Right renal pelvis (tissue), 4 donors: ENCODE data around the gene TMEM220. TPM values are rescaled to one million over a fixed set of nuclear protein-coding genes. Genes with fewer than 3 reads are reported as not detected.
"Not testable (repeated sequence)": the region's sequence is repeated elsewhere in the genome, so short reads cannot be mapped to it uniquely, and the experiment has no call there.

Source experiments
- DNase-seq, 4 donors: peaks; one replicate each; pipeline ENCODE4 v3.0.0-alpha.2; 2013; ENCODE audit warnings: low read depth in 4 of 4, low spot score in 3 of 4, missing footprints in 1 of 4
- polyA plus RNA-seq, 4 donors: library from polyadenylated mRNA; unstranded; fragments of 120-200 nt; gene quantifications; one replicate each; pipeline ENCODE4 v1.2.1, GENCODE V29; 2013; ENCODE audit not compliant: insufficient read length in 4 of 4

Gene TMEM220
- polyA plus RNA-seq, 4 donors: 9.1 to 10.4 (median 10.2) TPM

DNA sequence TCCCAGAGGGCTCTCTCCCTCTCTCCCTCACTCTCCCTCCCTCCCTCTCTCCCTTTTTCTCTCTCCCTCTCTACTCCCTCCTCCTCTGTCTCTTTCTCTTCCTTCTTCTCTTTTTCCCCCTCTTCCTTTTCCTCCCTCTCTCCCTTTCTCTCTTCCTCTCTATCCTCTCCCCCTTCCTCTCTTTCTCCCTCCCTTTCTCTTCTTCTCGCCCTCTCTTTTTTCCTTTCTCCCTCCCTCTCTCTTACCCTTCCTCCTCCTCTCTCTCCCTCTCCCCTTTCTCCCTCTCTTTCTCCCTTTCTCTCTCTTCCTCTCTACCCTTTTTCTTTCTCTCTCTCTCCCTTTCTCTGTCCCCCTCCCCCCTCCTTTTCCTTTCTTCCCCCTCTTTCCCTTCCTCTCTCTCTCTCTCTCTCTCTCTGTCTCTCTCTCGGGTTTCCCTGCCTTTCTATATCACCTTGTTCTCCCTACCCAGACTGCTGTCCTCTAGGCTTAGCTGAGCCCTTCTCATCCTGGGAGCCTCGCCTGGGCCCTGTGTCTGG, 25.8 kb upstream of the TMEM220 start:
- DNase-seq: no peak

DNA sequence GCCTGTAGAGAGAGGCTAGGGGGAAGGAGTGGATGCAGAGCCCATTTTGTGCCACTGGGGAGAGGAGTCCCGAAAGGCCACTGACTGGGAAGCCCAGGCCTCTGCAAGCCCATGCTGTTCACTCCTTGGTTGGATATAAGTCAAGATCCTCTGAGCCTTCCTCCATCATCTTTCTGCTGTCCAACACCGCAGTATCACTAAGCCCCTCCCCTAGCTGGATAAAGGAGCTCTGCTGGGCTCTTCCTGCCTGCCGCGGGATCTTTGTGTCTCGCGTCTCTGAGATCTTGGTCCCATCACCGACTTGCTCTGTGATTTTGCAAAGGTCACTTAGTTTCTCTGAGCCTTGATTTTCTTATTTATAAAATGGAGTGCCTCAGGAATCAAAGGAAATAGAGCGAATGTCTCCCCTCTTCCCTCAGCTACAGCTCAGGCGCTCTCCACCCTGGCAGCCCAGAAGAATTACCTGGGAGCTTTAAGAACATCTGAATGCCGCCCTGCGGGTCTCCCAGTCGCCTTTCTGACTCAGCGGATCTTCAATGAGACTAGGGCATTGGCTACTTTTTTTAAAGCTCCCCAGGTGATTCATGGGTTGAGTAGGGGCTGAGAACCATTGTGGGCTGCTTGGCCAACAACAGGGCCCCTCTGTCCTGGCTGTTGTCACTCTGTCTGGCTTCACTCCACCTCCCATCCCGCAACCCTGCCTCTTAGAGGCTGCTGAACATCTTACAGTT, 25.2 kb upstream of the TMEM220 start:
- no peak for DNase-seq

DNA sequence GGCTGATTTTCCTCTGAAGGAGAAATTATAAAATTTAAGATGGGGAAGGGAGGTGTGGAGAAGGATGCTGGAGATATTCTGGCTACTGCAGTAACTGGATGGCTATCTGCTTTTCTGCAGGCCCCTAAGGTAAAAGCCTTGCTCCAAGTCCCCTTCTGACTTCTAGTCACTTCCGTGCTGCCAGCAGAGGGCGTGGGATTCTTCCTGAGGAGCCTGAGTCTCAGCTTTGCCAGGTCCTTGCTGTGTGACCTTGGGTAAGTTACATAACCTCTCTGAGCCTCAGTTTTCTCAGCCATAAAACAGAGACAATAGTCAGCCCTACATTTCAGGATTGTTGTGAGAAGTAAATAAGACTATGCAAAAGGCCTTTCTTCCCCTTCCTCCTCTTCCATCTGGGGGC, 24.3 kb upstream of the TMEM220 start:
- no peak for DNase-seq

DNA sequence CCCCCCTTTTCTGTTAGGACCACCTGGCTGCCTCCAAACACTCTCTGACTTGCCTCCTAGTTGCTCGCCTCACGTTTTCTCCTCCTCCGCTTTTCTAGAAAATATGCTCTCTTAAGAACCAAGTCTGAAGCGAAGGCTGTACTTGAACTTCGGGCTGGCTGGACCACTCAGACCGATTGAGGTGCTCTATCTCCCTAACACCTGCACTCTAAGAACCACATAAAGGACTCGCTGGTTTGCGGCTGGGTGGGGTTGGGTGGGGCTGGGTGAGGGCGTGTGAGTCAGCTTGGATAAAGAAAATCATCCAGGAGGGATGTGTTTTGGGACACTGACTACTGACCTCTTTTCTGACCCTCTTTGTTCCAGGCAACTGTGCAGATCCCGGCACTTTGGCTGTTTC, 22.9 kb upstream of the TMEM220 start:
- no peak for DNase-seq

DNA sequence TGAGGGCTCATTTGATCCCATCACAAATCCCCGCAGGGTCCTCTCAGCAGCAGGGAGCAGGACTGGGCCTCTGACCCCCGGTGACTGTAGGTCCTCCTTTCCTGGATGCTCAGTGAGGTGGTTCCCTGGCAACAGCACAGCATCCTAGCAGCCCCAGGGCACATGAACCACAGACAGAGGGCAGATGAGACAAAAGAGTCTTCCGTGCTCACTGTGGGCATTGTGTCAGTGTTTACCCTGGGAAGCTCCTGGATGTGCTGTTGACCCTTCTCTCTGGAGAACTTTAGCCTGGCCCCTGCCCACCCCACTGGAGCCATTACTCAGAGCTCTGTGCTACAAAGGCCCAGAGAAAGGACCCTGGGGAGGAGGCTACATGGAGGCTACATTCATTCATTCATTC, 21.7 kb upstream of the TMEM220 start:
- DNase-seq: no peak

DNA sequence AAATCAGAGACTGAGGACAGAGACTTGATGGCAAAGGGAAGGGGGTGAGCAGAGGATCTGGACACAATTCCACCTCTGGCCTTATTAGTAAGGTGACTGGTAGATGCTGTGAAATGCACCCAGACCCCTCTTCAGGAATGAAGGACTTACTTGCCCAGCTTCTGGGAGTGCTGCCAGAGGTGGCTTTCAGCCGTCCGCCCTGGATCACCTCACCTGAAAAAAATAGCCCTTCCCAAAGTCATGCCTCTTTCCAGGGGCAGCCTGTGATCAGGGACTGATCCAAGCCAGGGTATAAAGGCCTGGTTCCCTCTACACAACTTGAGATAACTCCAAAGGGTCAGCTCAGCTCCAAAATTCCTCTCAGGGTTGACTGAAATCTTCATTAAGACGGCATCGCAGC, 20.4 kb upstream of the TMEM220 start:
- no peak for DNase-seq

DNA sequence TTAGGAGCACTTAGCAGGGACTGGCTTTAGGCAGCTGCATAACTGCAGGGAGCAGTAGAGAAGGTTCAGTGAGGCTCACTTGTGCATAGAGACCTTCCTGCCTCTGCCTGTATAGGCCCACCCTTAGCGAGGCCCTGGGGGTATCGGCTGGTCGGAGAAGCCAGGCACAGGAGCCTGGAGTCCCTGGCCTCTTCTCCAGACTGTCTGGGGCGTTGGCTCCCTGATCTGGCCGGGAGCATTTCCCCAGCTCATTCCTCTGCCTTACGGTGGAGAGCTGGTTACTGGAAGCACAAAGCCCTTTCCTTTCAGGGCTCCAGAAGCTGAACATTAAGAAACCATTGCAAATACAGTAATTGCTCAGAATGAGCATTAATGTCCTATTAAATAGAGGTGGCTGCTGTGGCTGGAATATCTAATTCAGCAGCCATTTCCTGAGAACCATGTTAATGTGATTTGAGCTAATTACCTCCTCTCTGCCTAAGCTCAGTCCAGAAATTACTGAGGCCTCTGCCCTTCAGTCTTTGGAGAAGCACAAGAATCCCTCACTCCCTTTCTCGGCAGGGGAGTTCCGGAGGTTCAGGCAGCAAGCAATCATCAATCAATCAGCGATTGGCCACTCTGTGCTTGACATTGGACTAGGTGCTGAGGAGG, 18.8 kb upstream of the TMEM220 start:
- no peak for DNase-seq

DNA sequence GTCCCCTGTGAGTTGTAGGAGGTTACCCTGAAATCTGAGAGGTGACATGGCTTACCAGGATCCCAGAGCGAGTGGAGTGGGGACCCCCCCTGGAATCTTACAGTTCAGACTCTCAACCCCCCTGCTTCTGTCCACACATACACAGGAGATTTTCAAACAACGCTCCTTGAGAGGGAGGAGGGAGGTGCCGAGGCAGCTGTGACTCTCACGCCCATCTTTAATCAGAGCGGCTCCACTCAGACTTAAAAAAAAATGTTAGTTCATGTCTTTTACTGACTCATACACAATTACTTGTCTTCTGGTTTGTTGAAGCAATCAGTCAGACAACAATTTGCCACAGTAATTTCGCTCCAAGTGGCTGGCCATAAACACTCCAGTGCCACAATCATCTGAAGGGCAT, 15.4 kb upstream of the TMEM220 start:
- no peak for DNase-seq

DNA sequence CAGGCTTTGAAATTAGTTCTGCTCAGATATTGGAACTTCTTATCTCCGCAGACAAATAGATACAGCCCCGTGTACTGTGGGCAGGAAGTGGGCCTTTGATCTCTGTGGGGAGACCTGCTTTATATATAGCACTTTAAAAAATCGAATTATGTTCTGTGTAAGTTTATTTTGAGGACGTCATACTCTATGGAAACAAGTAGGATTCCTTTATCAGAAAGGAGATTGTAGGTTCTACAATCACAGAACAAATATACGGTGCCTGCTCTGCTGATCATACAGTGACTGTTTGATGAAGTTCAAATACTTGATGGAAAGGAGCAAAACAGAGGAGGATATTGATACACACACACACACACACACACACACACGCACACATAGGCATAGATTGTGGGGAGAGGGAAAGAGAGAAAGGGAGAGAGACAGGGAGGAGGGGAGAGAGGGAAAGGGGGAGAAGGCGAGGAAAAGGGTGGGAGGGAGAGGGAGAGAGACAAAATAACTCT, 14.7 kb upstream of the TMEM220 start:
- DNase-seq: no peak

DNA sequence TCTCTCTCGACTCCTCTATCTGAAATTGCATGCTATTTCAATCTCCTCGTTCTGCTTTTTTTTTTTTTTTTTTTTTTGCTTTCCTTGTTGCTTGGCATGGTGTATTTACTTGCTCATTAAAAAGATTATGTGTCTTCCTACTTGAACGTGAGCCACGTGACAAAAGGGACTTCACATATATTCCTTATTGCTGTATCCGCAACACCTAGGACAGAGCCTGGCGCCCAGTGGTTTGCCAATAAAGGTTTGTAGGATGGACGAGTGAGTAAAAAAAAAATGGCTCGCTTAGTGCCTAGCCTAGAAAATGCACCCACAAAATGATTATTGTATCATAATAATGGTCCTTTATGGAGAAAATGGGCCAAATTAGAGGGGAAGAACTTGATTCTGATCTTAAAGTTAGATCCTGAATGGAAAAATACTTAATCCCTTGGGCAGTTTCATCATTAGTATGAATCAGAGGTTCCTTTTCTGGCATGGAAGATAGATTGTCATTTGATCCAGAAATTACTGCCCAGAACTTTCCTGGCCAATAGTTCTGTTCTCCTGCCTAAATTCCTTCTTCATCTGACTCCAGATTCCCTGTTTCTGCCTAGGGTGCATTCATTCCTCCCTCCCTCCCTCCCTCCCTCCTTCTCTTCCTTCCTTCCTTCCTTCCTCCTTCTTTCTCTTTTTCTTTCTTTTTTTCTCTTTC, 13.6 kb upstream of the TMEM220 start:
- no peak for DNase-seq

DNA sequence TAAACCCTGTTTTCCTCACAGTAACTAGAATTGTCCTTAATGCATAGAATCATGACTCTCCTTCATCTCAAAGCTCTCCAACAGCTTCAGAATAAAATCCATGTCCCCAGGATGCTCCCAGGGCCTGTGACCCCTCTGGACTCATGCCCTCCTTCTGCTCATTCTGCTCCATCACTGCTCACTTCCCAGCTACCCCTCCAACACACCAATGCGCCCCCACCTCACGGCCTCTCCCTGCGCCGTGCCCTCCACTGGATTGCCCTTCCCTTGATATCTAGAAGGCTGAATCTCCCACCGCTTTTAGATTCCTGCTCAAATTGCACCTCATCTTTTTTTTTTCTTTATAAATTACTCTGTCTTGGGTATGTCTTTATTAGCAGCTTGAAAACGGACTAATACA, 12.6 kb upstream of the TMEM220 start:
- no peak for DNase-seq

DNA sequence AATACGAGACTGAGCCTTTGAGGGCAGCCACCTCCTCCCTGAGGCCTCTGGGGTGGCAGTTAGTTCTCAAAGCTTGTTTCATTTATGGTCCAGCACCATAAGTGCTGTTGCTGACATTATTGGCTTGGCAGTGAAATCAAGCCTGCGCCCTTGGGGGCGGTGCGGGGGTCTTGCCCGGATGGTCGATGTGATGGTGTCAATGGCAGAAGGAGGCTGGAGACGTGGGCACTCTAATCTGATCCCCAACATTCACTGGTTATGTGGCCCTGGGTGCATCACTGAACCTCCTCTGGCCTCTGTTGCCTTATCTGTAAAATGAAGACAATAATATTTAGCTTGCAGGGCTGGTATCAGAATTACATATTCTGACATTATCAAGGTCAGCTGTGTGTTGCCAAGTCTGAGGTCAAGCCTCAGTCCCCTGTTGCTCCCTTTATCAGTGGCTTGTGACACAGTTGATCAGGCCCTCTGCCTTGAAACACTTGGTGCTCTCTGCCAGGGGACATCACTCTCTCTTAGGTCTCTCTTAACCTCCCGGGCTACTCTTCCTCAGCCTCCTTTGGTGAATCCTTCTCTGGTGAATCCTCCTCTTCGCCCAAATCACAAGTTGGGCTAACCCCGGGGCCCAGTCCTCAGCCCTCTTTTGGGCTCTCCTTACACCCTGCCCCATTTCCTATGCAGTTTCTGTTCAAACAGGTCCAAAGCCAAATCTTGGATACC, 11.8 kb upstream of the TMEM220 start:
- no peak for DNase-seq

DNA sequence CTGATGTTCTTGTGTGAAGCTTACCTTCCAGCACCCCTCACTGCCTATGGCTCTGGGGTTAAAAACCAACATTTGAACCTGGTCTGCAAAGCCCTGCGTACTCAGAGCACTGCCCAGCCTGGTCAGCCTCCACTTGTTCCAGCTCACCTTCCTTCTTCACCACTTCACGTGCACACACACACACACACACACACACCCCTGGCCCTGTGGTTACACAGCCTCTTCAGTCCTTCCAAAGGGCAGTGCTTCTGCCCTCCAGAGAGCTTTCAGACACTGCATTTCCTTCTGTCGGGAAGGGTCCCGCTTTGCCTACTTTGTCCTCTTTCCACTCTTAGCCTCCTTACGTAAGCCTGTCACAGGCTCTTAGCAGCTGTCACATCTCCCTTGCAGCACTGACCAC, 9.6 kb upstream of the TMEM220 start:
- no peak for DNase-seq

DNA sequence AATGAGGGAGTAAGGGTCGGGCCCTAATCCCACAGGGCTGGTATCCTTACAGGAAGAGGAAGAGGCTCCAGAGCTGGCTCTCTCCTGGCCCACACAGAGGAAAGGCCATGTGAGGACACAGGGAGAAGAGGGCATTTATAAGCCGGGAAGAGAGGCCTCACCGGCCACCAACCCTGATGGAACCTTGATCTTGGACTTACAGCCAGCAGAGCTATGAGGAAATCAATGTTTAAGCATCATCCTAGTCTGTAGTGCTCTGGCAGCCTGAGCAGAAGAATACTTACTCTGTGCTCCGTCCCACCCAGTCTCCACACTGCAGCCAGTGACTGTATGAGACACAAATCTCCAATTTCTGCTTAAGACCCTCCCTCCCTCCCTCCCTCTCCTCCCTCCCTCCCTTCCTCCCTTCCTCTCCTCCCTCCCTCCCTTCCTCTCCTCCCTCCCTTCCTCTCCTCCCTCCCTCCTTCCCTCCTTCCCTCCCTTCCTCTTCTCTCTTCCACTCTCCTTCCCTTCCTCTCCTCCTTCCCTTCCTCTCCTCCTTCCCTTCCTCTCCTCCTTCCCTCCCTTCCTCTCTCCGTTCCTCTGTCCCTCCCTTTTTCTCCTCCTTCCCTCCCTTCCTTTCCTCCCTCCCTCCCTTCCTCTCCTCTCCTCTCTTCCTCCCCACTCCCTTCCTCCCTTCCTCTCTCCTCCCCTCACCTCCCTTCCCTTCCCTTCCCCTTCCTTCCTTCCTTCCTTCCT, 8.9 kb upstream of the TMEM220 start:
- no peak for DNase-seq

DNA sequence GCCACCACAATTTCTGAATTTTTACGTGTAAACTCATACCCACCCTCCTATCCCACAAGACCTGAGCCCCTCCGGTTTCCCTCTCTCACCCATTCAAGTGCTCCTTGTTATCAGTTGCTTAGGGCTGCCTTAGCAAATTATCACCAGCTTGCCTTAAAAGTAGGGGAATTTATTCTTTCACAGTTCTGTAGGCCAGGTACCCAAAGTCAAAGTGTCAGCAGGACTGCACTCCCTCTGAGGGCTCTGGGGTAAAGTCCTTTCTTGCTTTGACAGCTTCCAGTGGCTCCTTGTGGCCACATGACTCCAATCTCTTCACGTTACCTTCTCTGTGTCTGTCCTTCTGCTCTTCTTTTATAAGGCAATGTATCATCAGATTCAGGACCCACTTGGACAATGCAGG, 7.9 kb upstream of the TMEM220 start:
- DNase-seq: no peak

DNA sequence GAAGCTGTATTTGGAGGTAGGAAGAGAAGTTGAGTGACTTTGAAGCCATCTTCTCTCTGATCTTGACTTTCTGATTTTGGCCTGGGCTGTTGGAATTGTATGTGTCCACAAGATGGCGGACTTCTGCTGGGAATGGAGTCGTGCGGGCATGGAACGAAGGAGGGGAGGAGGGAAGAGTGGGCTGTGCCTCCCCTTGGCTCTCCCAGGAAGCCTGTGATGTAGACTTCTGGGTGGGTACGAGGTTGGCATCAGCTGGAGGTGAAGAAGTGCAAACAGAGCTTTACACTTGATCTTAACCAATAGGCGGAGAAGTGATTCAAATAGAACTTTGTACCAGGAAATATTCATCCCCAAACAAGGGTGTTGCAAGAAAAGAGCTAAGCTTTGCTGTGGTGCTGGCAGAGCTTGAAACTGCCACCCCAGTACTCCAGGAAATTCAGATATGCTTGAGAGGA, 7.4 kb upstream of the TMEM220 start:
- peak in 3 of 4 donors; percentile 38 to 46 (median 41) for DNase-seq

DNA sequence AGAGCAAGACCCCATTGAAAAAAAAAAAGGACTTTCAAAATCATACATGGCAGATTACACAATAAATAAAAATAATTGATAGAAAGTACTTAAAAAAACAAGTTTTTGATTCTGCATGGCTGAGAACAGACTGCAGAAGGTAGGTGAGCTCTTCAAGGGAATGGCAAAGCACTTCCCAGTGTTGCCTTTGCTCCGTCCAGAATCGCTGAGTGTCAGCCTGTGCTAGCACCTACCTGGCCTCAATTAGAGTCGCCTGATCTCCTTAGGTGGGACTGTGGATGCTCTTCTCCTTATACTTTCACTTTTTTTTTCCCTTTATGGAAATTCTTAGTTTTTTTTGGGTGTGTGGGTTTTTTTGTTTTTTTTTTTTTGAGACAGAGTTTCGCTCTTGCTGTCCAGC, 6.0 kb upstream of the TMEM220 start:
- no peak for DNase-seq

DNA sequence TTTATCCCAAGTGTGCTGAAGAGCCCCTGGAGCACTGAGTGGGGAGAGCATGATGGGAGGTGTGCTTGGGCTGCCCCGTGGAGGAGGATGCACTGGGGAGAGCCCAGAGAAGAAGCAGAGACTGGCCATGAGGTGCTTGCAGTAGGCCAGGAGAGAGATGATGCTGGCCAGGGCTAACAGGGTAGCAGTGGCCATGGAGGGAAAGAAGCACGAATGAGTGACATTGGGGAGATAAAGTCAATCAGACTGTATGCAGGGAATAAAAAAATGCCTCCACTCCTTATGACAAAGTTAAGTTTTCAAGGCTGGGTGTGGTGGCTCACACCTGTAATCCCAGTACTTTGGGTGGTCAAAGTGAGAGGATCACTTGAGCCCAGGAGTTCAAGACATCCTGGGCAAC, 5.4 kb upstream of the TMEM220 start:
- no peak for DNase-seq

DNA sequence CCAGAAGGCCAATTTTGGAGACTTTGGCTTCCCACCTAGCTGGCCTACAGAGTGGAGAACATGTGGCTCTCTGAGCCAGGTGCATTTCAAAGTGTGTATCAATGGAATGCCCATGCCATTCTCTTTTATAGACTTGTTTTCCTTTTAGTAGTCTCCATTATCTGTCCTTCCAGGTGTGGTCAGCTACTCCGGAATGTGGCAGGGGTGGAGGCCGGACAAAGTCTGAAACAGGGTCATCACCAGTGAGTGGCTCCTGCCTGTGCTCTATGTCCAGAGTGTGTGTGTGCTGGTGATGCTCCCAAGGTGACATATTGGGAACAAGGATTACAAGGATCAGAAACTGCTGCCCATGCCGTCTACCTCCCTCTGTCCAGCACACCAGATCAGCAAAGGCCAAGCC, 3.8 kb upstream of the TMEM220 start:
- DNase-seq: no peak

DNA sequence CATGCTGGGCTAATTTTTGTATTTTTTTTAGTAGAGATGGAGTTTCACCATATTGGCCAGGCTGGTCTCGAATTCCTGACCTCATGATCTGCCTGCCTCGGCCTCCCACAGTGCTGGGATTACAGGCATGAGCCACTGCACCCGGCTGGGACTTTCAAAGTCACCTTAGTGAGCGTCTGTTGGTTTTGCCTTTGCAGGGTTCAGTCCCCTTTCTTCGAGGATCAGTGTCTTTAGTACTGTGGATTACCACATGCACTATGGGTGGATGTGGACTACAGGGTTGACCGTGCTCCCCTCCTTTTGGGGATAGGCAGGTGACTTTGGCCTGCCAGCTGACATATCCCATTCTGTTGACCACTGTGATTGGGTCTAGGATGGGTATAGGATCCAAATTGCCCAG, 2.3 kb upstream of the TMEM220 start:
- DNase-seq: not testable (repeated sequence)
